Stimulated activated CD4-positive, alpha-beta T cell treated with anti-CD3 and anti-CD28 coated beads, TNF-alpha, amount 100 ng/mL, for 4 hours (primary cell): ENCODE measurements around the gene DNPEP.
A peak's percentile ranks its signal among the peaks of the same experiment; 100 is the strongest.

Experiments
- DNase-seq, 3 experiments: peaks; one replicate each; pipeline ENCODE4 v3.0.0-alpha.2; 2020; ENCODE audit warnings: low read depth in 3 of 3

Gene DNPEP

GRCh38 chr2:219387306-219388120 lies at the start of gene DNPEP:
DNPEP (minus strand) TSS chr2:219387912; CDS start chr2:219387794, 118 bp downstream.
- peak; percentile 94 to 96 (median 95) for DNase-seq

GRCh38 chr2:219437141-219437540 lies 49.4 kb upstream of the DNPEP start:
- no peak for DNase-seq

GRCh38 chr2:219436491-219436890 lies 48.8 kb upstream of the DNPEP start:
- DNase-seq: no peak

- DNase-seq: no peak
Observed at GRCh38 chr2:219435701-219436100, 48.0 kb upstream of the DNPEP start.

- no peak for DNase-seq
Observed at GRCh38 chr2:219434718-219435525, 47.2 kb upstream of the DNPEP start, which contains the start of gene SPEG. SPEG (plus strand) TSS chr2:219434843; CDS start chr2:219434978, 135 bp downstream.

- no peak for DNase-seq
Observed at GRCh38 chr2:219434468-219434717, 46.7 kb upstream of the DNPEP start.

- DNase-seq: peak in 1 of 3 experiments; percentile 13
Observed at GRCh38 chr2:219433666-219434467, 46.2 kb upstream of the DNPEP start.

GRCh38 chr2:219430633-219431615 lies 43.2 kb upstream of the DNPEP start:
- DNase-seq: no peak

- no peak for DNase-seq
Observed at GRCh38 chr2:219429958-219430606, 42.4 kb upstream of the DNPEP start.

GRCh38 chr2:219428469-219428868 lies 40.8 kb upstream of the DNPEP start:
- DNase-seq: no peak

- DNase-seq: no peak
Observed at GRCh38 chr2:219426534-219427136, 38.9 kb upstream of the DNPEP start.

GRCh38 chr2:219426068-219426443 lies 38.3 kb upstream of the DNPEP start:
- no peak for DNase-seq

GRCh38 chr2:219425238-219426067 lies 37.7 kb upstream of the DNPEP start:
- DNase-seq: no peak

GRCh38 chr2:219423652-219424377 lies 36.1 kb upstream of the DNPEP start:
- no peak for DNase-seq

- DNase-seq: no peak
Observed at GRCh38 chr2:219422952-219423534, 35.3 kb upstream of the DNPEP start.

- DNase-seq: no peak
Observed at GRCh38 chr2:219421323-219421722, 33.6 kb upstream of the DNPEP start.

GRCh38 chr2:219420687-219421086 lies 33.0 kb upstream of the DNPEP start:
- no peak for DNase-seq
